NCI-H1092 treated with DMSO at 0.1 percent for 48 hours (cell line): ENCODE results near the gene MYH14.

Experiments used
- DNase-seq: peaks from one replicate; lab custom pipeline; 2025; lab: John Stamatoyannopoulos, UW

MYH14 gene

DNA sequence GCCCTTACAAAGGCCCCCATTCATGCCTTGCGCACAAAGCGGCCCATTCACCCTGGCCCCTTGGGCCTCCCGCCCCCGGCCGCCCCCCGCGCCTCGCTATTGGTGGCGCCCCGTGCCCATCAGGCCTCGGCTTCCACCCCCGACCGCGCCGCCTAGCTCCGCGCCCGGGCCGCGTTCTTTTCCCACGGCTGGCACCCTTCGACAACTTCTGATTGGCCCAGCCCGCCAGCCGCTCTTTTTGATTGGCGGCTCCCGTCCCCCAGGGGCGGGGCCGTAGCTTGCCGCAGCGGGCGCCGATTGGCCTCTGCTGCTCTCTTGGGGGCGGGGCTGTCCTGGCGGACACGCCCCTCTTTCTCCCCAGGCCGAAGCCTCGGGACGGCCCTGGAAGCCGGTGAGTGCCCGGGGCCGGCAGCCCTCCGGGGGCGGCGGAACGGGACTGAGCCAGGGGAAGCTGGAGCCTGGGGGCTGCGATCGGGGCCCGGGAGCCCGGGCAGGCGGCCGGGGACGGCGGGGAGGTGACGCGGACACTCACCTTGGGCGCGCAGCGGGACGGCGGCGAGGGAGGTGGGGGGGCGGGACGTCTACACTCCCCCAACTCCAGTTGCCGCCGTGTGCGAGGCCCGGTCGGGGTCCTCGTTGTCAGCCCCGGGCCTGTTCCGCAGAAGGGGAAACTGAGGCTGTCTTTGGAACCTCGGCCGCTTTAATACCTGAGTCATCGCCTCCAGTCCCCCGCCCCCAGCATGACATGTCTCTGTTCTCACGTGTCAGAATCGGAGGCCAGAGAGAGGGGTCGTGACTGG, at the start of gene MYH14:
MYH14 (plus strand) TSS at position 342 of the 800 bp plus-strand sequence. CDS start 6,744 bp downstream, outside the sequence.
- no peak for DNase-seq

- no peak for DNase-seq
These were observed 48.9 kb upstream of the MYH14 start for GRCh38 chr19:50154529-50154928.

DNA sequence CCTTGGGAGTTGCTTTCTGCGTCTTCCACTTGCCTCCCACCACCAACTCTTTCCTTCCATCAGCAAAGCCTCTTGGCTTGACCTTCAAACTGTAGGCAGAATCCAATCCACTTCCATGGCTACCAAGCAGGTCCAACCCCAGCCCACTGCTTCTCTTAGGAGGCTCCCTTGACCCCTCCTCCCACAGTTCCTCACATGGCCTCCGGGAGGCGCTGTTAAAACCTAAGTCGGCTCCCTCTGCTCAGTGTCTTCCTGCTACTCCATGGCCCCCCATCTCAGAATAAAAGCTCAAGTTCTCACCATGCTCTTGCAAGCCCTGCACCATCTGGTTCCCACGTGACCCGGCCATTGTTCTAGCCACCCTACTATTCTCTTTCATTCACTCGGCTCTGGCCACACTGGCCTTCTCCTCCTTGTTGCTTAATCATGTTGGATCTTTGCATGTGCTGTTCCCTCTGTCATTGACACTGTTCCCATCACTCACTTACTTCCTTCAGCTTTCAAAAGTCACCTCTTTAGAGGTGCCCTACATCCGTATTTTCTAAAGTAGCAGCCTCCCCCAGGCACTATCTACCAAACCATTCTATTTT, 47.8 kb upstream of the MYH14 start:
- DNase-seq, result no peak

DNA sequence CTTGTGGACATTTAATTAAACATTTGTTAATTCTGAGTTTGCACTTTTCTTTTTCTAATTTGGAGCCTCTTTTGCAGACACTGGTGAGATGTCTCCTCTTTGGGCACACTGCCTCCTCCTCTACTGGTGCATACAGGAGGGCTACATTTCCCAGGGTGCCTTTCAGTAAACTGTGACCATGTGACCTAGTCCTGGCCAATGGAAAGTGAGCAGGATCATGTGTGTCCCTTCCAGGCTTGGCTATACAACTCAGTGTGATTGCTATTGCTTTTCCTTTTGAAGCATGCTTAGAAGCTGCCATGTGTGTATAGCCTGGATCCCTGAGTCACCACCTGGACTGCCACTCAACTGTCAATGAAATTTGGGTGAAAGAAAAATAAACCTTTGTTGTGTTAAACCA, 44.8 kb upstream of the MYH14 start:
- DNase-seq, result no peak

- no peak for DNase-seq
These were observed 44.3 kb upstream of the MYH14 start for GRCh38 chr19:50159078-50159477.

GRCh38 chr19:50162988-50163387, 40.4 kb upstream of the MYH14 start, which contains the start of gene IZUMO2:
TSS of gene IZUMO2 (minus strand) at chr19:50163281. CDS start at chr19:50163194, 87 bp downstream.
- DNase-seq, result no peak

DNA sequence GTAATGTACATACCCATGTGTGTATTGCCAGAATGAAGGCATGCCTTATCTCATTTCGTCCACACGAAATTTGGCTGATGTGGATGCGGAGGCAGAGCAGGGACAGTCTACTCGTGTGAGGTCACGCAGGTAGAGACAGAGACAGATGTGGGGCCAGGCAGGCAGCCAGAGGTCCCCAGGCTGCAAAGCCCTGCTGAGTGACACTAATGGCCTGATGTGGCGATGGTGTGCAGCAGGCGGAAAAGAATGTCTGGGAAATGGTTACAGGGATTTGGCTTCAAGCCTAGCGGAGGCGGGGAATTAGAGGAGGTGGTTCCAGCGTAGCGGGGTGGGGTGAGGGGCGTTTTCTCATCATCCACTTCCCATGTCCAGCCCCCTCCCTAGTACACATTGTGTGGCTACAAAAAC, 36.1 kb upstream of the MYH14 start:
- DNase-seq, result no peak

GRCh38 chr19:50171752-50172151, 31.7 kb upstream of the MYH14 start:
- no peak for DNase-seq

DNA sequence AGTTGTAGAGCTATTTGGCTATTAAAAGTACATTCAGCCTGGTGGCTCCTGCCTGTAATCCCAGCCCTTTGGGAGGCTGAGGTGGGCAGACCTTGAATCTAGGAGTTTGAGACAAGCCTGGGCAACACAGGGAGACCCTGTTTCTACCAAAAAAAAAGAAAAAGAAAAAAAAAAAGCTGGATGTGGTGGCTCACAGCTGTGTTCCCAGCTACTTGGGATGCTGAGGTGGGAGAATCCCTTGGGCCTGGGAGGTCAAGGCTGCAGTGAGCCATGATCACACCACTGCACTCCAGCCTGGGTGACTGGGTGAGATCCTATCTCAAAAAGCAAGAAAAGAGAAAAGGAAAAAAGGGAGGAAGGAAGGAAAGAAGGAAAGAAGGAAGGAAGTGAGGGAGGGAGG, 30.7 kb upstream of the MYH14 start:
- no peak for DNase-seq

- no peak for DNase-seq
These were observed 30.3 kb upstream of the MYH14 start for GRCh38 chr19:50173127-50173526.

DNA sequence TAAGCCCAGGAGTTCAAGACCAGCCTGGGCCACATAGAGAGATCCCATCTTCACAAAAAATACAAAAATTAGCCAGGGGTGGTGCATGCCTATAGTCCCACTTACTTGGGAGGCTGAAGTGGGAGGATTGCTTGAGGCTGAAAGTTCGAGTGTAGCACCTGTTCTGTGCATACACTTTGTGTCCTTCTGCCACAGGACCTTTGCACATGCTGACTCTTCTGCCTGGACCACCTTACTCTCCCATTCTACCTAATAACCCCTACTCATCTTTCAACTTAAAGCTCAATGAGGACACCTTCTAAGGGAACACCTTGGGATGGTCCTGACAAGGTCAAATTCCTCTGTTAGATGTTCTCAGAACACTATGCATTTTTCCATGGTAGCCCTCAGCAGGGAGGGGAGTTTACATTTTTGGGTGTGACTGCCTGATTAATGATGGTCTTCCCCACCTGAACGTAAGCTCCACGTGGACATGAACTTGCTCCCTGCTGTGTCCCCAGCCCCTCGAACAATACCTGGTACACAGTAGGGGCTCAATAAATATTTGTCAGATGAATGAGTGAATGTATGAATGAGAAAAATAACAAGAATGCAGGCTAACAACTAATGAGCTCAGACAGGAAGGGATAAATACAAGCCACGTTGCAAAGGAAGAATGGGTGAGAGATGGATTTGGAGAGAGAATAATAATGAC, 29.2 kb upstream of the MYH14 start:
- no peak for DNase-seq

- DNase-seq, result no peak
These were observed 27.5 kb upstream of the MYH14 start for GRCh38 chr19:50175924-50176323.

- DNase-seq, result no peak
These were observed 26.6 kb upstream of the MYH14 start for GRCh38 chr19:50176775-50177174.

- DNase-seq, result no peak
These were observed 25.1 kb upstream of the MYH14 start for GRCh38 chr19:50178320-50178719.

DNA sequence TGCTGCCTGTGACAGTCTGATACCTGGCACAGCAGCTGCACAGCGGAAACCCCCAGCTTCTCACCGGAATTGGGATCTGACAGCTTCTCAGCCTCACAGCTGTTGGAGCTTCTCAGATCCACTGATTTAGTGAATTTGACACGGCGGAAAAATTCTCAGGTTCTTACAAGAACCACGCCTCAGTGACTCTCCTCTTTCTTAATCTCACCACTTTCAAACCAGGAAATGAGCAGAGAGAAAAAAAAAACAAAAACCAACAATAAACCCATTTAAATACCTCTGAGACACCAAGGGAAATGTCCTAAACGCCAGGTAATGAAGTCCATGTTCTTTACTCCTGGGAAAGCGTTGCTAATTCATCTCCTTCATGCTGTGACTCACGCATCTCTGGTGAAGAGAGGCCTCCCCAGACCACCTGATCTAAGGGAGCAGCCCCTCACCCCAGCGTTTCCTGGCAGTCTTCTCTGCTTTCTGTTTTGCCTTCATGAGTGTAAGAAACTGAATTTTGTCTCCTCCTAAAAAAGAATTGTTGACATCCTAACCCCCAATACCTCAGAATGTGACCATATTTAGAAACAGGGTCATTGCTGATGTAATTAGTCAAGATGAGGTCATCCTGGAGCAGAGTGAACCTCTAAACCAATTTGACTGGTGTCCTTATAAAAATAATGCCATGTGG, 24.4 kb upstream of the MYH14 start:
- DNase-seq, result no peak

DNA sequence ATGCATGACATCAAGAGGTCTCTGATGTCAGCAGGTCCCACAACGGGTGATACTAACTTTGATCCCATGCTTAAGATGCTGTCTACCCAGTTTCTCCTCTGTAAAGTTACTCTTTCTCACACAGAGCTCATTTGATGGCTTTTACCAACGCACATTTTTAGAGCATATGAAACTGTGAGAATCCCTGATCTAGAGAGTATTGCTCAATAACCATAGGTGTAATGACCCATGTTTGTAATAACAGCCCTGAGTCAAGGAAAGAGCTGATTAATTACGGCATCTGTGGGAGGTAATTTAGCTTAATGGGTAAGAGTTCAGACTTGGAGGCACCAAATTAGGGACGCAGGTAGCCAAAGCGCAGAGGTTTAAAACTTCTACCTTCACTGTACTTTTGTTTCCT, 22.3 kb upstream of the MYH14 start:
- DNase-seq, result no peak

GRCh38 chr19:50184196-50184595, 19.2 kb upstream of the MYH14 start:
- DNase-seq, result no peak

DNA sequence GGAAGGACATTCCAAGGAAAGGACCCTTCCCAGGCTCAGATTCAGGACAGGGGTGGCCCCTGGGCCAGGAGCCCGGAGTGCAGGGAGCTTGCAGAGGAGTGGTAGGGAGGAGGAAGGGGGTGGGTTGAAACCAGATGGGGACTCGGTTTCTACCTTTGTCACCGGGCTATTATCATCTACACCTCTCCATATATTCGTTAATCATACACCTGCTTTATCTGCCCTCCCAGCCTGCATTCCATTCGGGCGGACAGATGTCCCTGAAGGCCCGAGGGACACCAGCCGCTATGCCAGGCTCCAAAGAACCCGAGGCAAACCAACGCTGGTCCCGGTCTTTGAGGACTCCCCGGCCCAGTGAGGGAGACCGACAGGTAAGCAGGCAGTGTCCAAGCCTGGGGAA, 15.5 kb upstream of the MYH14 start:
- DNase-seq, result no peak

DNA sequence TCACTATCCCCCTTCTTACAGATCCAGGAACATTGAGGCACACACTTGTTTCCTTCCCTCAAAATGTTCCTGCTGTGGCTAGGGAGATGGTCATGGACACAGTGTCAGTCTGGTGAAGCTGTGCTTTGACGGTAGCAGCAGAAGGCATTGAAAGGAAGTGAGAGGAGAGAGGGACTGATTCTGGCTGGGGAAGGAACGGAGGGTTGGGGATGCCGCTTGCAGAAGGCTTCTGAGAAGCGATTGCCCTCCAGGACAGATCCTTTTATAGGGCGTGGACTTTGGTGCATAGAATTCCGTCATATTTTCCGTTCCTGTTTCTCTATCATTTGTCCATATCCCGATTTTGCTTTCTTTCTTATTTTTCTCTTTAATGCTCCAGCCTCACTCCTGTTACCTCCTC, 14.1 kb upstream of the MYH14 start:
- no peak for DNase-seq

DNA sequence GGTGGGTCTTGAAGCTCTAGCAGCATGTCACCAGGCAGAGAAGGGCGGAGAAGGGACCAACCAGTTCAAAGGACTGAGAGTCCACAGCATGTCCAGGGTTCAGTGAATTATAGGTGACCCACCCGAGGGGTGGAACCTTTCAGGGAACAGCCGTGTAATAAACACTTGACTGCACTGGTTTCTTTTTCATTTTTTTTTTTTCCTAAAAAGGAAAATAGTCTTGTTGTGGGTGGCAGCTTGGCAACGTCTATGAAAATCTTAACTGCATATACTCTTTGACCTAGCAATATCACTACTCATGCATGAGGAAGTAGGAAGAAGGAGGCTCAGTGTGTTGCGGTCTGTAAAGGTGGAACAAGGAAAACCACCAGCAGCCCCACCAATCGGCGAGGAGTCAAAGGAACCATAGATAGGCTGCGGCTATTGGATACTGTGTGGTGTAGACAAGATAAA, 13.0 kb upstream of the MYH14 start:
- no peak for DNase-seq

- DNase-seq, result no peak
These were observed 12.2 kb upstream of the MYH14 start for GRCh38 chr19:50191216-50191615.

- DNase-seq, result no peak
These were observed 10.8 kb upstream of the MYH14 start for GRCh38 chr19:50192463-50193211.
